ENCODE measurements around the gene TRAPPC6A.

DNA sequence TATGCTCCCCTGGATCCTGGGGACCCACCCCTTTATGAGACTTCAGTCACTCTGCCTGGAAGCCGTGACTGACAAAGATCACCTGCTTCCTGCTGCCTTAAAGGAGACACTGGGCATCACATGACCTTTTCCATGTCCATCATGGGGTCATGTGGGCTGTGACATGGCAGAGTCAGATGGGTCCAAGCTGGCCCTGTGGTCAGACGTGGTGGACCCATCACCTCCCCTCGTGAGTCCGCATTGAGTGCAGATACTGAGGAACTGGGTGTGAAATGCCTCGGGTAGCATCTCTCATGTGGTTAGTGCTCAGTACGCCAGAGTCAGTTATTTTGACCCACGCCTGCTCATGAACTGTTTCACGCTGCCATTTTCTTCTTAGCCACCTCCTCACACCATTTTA, 44.4 kb downstream of the TRAPPC6A start:
- no peak for TF ChIP-seq EZH2 (IDR thresholded peaks at IDR 0.05; ENCODE audit: borderline replicate concordance, low read length)
- TF ChIP-seq, protein P1, sequence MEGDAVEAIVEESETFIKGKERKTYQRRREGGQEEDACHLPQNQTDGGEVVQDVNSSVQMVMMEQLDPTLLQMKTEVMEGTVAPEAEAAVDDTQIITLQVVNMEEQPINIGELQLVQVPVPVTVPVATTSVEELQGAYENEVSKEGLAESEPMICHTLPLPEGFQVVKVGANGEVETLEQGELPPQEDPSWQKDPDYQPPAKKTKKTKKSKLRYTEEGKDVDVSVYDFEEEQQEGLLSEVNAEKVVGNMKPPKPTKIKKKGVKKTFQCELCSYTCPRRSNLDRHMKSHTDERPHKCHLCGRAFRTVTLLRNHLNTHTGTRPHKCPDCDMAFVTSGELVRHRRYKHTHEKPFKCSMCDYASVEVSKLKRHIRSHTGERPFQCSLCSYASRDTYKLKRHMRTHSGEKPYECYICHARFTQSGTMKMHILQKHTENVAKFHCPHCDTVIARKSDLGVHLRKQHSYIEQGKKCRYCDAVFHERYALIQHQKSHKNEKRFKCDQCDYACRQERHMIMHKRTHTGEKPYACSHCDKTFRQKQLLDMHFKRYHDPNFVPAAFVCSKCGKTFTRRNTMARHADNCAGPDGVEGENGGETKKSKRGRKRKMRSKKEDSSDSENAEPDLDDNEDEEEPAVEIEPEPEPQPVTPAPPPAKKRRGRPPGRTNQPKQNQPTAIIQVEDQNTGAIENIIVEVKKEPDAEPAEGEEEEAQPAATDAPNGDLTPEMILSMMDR (IDR thresholded peaks at IDR 0.05; ENCODE audit: low read length), result no peak

Measured in OCI-LY1 (cell line).